HG03378 (cell line): ENCODE results near the gene ANO2.

ENCODE experiments used
- ATAC-seq: cut with Tn5 transposase; IDR thresholded peaks from one replicate; pipeline ENCODE4 v1.9.1; 2021; ENCODE audit warnings: mild to moderate bottlenecking, moderate library complexity; ENCODE audit not compliant: unreplicated experiment

ANO2 gene

DNA sequence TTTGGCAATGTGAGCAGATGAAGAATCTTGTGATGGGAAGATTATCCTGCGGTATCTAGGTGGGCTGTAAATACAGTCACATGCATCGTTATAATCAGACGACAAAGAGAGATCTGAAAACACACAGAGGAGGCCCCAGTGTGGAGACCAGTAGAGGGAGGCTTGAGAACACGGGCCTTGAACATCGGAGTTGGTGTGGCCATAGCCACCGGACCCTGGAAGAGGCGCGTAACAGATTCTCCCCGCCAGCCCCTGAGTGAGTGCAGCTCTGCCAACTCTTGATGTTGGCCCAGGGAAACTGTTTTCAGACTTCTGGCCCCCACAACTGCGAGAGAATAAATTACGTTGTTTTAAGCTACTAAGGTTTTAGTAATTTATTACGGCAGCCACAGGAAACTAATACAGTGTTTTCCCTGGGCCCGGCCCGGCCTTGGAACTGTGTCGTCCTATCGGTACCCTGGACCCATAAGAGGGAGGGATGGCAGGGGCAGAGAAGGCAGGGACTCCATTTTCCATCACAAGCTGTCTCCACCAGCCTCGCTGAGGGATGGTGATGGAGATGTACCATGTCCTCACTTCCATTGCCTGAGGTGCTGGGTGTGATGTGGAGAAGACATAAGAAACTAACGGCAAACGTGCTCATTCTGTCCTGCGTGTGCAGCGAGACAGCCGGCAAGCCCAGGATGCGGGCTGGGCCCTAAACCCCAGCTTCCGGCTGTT lies 421.5 kb downstream of the ANO2 start:
- no peak for ATAC-seq

DNA sequence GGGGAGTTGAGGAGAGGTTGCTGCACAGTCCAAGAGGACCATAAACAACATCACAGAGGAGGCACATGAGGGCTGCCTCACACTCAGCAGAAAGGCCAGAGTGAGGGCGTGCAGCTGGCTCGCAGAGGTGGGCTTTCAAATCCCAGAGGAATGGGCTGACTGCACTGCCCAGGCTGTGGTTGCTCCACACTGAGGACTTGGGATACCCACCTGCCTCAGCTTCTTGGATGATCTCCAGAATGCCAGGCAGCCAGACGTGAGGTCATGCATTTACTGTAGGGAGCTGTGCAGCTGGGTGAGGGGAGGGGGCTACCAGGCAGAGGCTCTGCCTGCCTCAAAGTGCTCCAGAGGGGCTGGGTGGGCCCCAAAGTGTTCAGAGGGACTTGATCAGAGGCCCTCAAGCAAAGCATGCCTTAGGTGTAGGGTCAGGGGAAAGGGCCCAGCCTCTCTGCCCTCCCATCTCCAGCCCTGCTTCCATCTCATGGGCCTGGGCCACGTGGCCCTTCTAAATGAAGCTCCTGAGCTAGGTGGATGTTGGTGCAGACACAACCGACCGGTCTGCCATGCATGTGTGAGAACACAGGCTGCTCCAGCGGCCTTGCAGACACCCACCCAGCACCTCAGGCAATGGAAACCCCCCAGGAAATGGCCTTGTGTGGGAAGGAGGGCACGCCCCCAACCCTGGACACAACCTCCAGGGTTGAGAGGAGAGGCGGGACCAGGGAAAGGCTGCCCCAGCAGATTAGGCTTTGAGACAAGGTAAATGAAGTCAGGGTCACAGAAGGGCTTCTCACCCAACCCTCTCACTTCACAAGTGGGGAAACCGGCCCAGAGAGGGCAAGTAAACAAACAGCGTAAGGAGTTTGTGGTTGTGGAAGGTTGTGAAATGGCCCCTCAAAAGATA lies 422.4 kb downstream of the ANO2 start:
- ATAC-seq: no peak

DNA sequence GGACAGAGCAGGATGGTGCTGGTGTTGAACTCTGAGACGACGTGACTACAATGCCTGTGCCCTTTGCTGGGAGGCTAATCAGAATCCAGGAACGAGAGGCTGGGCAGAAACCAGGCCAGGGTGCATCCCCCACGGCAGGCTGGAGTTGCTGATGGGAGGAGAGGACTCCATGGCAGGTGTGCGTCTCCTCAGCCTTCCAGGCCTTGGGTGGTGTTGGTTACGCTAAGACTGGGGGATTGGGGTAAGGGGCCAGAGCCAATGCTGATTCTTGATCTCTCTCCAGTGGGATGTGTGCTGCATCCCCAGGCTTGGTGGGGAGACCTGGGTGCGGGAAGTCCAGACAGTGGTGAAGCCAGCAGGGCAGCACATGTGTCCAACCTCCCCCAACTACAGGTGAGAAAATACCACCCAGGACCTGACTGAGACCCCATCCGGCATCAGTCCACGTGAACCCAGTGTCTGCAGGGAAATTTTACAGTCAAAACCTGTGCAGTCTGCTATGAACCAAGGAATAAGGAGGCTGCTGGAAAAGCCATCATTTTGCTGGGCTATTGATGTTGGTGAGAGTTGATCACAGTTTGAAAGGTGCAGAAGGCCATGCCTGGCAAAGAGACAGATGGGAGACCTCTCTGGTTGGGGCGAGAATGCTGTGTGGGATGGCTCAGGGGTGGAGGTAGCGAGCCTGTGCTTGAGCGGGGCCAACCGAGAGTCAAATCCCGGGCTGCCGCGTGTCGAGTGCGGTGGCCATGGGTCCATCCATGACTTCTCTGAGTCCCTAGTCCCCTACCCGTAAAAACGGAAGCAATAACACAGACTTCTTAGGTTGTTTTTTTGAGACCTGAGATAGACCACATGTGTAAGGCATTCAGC lies 423.4 kb downstream of the ANO2 start:
- no peak for ATAC-seq

DNA sequence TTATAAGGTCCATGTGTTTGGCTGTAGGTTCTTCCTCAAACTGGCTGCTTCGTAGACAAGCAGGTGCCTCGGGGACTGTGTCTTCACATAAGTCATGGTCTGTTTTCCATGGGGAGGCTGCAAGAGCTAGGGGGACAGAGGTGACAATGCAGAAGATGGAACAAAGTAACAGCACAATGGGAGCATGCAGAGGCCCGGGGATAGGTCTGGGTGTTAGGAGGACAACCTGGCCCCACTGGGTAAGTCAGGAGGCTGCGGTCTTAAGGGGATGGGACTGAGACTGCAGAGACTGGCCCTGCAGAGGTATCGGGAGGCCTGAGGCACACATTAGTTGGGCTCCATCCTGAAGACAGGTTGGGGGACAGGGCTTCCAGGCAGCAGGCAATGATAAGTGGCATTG lies 424.2 kb downstream of the ANO2 start:
- no peak for ATAC-seq

DNA sequence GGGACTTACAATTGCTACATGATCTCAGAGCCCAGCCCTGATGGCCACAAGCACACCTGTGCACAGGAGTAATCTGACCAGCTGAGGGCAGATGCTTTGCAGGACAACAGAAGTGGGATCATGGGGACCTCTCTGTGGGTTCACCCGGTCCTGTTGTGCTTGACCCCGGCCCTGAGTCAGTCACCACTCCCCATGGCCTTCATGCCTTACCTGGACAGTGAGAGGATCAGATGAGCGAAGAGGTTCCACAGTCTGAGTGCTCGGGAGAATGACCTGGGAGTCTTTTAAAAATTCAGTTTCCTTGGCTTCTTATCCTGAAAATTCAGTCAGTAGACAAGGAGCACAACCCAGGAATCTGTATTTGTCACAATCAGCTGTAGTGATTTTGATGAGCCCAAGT lies 425.0 kb downstream of the ANO2 start:
- ATAC-seq: no peak

DNA sequence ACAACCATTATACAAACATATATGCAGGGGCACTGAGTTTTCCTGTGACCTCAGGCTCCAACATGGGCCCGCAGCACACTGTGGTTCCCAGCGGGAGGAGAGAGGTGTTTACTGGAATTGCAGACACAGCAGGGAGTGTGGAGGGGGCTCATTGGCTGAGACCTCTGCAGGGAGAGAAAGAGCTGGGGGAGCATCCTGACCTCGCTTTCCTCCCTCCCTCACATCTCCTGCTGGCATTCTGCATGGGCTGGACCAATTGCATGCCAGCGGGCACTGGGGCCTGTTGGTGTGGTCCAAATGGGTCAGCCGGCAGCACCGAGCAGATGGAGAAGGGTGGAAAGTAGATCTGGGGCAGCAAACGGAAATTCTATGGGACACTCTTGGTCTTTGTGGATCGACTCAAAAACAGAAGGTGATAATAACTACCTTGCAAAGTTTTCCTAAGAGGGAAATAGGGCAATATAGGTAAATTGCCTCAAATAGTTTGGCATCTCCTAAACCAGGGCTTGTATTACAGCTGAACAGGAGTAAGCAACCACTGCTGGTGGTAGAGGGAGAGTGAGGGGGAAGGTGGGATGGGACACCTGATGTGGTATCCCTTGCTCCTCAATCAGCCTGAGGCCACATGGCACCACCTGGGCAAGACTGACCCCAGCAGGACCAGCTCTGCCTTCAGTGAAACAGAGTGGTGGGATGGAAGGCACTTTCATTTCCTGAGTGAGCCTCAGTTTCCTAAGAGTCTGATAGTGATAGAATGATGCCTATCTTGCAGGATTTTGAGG lies 426.3 kb downstream of the ANO2 start:
- no peak for ATAC-seq

DNA sequence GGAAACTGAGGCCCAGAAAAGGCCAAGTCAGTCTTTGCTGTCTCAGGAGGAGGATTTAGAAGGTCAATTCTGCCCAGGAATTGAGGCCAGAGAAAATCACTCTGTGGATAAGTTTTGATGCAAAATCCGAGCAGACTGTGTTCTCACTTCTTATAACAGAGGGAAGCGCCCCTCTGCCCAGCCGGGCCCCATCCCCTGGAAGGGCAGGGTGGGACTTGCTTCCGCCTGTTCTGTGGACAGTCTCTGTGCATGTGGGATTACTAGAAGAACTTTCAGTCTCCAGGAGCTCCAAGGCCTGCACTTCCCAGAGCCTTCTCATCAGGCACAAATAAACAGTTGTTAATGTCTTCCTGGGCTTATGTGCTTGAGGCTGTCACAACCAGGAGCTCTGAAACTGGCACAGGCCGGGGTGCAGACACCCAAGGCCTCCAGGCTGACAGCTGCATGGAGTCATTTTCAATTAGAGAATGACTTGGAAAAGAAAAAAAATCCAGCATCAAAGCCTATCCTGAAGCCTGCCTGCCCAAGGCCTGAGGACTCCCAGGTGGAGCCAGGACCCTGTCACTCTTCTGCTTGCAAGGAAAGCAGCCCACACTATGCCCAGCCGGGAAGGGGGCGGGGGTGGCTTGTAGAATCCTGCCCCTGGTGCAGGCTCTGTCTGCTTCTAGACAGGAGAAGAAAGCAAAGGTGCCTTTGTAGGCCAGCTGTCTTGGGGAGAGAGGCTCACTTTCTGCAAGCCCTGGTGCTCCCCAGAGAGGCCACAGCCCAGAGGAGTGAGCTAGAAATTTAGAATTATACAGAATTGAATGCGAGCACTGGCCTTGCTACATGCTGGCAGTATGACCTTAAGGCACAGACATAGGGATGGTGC lies 428.5 kb downstream of the ANO2 start:
- no peak for ATAC-seq

DNA sequence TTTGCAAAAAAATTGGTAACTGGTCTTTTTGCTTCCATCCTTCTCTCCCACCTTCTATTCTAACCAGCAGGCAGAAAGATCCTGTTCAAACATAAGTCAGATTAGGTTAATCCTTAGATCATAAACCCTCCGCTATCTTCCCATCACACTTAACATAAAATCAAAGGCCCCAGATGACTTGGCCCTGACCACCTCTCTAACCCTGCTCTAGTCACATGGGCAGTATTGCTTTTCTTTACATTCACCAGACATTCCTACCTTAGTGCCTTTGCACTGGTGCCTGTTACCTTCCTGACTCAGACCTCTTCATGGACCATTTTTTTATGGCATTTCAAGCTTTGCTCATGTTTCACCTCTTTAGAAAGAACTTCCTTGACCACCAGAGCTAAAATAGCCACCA lies 429.6 kb downstream of the ANO2 start:
- ATAC-seq: no peak

DNA sequence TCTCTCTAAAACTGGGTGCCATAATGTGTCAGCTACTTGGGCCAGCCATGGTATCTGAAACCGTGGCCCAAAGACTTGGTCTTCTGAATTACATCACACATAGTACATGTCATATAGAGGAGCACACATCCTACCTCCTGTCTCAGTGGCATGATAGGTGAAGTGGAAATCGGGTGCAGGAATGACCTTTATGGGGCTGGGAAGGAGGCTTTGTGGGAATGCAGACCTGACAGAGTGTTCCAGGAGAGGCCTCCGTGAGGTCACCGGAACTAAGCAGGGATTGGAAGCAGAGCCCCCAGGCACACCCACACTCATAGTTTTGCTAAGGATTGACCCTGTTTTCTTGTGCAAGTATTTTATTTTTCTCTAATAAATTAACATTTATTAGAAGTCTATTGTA lies 430.5 kb downstream of the ANO2 start:
- no peak for ATAC-seq

DNA sequence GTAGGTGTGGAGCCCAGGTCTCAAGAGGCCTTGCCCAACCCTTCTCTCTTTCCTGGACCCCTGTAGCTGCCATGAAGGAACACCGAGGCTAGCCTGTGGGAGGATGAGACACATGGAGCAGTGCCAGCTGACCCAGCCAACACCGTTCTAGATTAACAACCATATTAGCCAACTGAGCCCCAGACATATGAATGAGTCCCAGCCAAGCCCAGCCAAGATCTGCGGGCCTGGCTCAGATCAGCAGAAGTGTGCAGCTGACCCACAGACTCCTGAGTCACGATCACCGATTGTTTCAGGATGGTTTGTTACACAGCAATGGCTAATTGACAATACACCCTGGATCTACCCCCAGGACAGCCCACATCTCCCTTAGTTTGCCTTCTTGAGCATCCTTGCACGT lies 431.0 kb downstream of the ANO2 start:
- no peak for ATAC-seq

DNA sequence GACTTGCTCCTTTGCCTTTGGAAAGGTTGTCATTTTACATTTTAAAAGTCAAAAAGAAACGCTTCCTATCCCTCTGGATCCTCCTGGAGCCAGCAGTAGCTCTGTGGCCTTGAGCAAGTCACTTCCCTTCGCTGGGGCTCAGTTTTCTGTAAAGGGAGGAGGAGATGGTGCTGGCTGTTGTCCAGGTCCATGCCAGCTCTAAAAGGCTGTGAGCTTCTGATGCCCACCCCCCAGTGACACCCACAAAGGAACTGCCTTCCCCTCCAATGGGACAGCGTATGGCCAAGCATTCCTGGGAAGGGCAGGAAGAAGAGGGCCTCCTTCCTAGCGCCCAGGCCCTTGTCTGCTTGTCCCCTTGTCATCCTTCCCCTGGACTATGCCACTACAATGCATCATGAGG lies 431.7 kb downstream of the ANO2 start:
- no peak for ATAC-seq
